ENCODE data around the gene ARHGAP40. TPM values are rescaled to one million over a fixed set of nuclear protein-coding genes. Genes with fewer than 3 reads are reported as not detected.

The ARHGAP40 gene
- total and polyA plus RNA-seq, 3 experiments from 2014 or later, result not detected

DNA sequence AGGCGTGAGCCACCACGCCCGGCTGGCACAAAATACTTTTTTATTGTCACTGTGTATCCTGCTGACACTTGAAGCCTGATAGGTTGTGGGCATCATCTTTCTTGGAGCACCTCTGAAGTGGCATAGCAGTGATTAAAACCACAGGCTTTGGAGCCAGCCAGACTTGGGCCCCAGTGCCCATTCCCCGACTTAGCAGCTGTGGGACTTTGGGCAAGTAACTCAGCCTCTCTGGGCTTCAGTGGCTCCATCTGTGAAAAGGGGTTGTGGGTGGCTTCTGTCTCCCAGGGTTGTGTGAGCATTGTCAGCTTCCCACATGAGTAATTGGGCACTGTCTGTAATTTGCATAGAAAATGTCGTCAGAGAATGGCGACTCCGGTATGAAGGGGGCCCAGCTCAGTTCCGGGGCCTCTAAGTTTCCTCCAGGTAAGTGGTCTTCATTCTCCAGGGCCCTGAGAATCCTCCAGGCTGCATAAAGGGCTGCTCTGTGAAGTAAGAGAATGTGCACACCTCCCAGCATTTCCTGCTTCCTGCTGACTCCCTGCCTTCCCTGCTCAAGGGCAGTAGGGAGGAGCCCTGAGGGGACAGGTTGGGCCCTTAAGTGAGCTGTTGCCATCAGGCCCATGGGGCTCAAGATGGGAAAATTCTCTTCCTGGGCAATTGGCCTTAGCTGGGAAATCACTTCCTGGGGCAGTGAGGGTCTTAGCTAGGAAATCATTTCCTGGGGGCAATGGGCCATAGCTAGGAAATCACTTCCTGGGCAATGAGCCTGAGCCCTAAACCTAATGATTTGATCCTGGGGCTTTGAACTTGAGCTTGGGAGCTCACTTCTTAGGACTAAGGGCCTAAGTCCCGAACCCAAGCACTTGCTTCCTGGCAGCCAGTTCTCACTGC lies 27.2 kb downstream of the ARHGAP40 start:
- no peaks in the 10 kb centered on the region for H3K4me1 ChIP-seq (ENCODE audit: insufficient read depth, low read length)
- ChIA-PET POLR2A (no interaction called here), CTCF (interaction anchor here (0.9 kb wide), 1 partner anchor 9 kb away, joined by 3 read pairs; no protein-coding TSS in a partner anchor)
- Mint-ChIP-seq H3K4me1 (peaks cover 4 to 5% (median 5%) of the 10 kb centered on the region in 3 donors), H3K36me3 (peaks cover 0 to 5% (median 0%) of the 10 kb centered on the region in 3 donors), H3K27me3 (peaks cover 13 to 14% of the 10 kb centered on the region in 2 donors), H3K27ac (peak overlapping the region in 1 of 8 donors; percentile 38), H3K9me3 (peaks cover 0 to 3% (median 0%) of the 10 kb centered on the region in 5 donors), H3K4me3 (no peak overlapping the region)
- H3K9me3 ChIP-seq (ENCODE audit: low read length), result no peaks in the 10 kb centered on the region
- H3K4me3 ChIP-seq (ENCODE audit: low read length), result no peak overlapping the region
- DNase-seq, result no peak
- H3K27me3 ChIP-seq (ENCODE audit: insufficient read depth, low read length, poor library complexity, severe bottlenecking), result peaks cover 2% of the 10 kb centered on the region
- no peak overlapping the region for H3K27ac ChIP-seq (ENCODE audit: low read depth, low read length)
- H3K36me3 ChIP-seq (ENCODE audit: insufficient read depth, low read length), result no peaks in the 10 kb centered on the region

DNA sequence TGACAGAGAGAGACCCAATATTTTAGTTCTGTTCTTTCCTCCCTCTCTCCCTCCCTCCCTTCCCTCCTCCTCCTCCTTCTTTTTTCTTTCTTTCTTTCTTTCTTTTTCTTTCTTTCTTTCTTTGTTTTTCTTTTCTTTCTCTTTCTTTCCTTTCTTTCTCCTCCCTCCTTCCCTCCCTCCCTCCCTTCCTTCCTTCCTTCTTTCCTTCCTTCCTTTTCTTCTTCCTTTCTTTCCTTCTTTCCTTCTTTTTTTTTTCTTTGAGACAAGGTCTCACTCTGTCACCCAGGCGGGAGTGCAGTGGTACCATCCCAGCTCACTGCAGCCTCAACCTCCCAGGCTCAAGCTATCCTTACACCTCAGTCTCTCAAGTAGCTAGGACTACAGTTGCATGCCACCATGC lies 28.4 kb downstream of the ARHGAP40 start:
- H3K9me3 Mint-ChIP-seq, result no peaks in the 10 kb centered on the region
- no peaks in the 10 kb centered on the region for H3K4me1 ChIP-seq (ENCODE audit: insufficient read depth, low read length)
- H3K4me1 Mint-ChIP-seq, result peaks cover 4 to 5% (median 5%) of the 10 kb centered on the region in 3 donors
- H3K27me3 ChIP-seq (ENCODE audit: insufficient read depth, low read length, poor library complexity, severe bottlenecking), result peaks cover 5% of the 10 kb centered on the region
- H3K27ac Mint-ChIP-seq, result no peak overlapping the region
- no peaks in the 10 kb centered on the region for H3K36me3 Mint-ChIP-seq
- no peaks in the 10 kb centered on the region for H3K36me3 ChIP-seq (ENCODE audit: insufficient read depth, low read length)
- ChIA-PET POLR2A (no interaction called here), CTCF (no interaction called here)
- no peaks in the 10 kb centered on the region for H3K9me3 ChIP-seq (ENCODE audit: low read length)
- peaks cover 18% of the 10 kb centered on the region in 2 donors for H3K27me3 Mint-ChIP-seq
- no peak for DNase-seq
- H3K27ac ChIP-seq (ENCODE audit: low read depth, low read length), result no peak overlapping the region
- H3K4me3 Mint-ChIP-seq, result no peak overlapping the region
- no peak overlapping the region for H3K4me3 ChIP-seq (ENCODE audit: low read length)

- DNase-seq, result no peak
- H3K9me3 Mint-ChIP-seq, result no peaks in the 10 kb centered on the region
- H3K4me1 Mint-ChIP-seq, result peaks cover 4 to 5% (median 5%) of the 10 kb centered on the region in 3 donors
- H3K36me3 ChIP-seq (ENCODE audit: insufficient read depth, low read length), result no peaks in the 10 kb centered on the region
- H3K9me3 ChIP-seq (ENCODE audit: low read length), result no peaks in the 10 kb centered on the region
- H3K27ac ChIP-seq (ENCODE audit: low read depth, low read length), result no peak overlapping the region
- peaks cover 18% of the 10 kb centered on the region in 2 donors for H3K27me3 Mint-ChIP-seq
- no peaks in the 10 kb centered on the region for H3K4me1 ChIP-seq (ENCODE audit: insufficient read depth, low read length)
- no peak overlapping the region for H3K27ac Mint-ChIP-seq
- H3K36me3 Mint-ChIP-seq, result no peaks in the 10 kb centered on the region
- H3K4me3 Mint-ChIP-seq, result no peak overlapping the region
- peaks cover 5% of the 10 kb centered on the region for H3K27me3 ChIP-seq (ENCODE audit: insufficient read depth, low read length, poor library complexity, severe bottlenecking)
- ChIA-PET CTCF (no interaction called here), POLR2A (no interaction called here)
- H3K4me3 ChIP-seq (ENCODE audit: low read length), result no peak overlapping the region
Observed at GRCh38 chr20:38630727-38631126, 29.1 kb downstream of the ARHGAP40 start.

DNA sequence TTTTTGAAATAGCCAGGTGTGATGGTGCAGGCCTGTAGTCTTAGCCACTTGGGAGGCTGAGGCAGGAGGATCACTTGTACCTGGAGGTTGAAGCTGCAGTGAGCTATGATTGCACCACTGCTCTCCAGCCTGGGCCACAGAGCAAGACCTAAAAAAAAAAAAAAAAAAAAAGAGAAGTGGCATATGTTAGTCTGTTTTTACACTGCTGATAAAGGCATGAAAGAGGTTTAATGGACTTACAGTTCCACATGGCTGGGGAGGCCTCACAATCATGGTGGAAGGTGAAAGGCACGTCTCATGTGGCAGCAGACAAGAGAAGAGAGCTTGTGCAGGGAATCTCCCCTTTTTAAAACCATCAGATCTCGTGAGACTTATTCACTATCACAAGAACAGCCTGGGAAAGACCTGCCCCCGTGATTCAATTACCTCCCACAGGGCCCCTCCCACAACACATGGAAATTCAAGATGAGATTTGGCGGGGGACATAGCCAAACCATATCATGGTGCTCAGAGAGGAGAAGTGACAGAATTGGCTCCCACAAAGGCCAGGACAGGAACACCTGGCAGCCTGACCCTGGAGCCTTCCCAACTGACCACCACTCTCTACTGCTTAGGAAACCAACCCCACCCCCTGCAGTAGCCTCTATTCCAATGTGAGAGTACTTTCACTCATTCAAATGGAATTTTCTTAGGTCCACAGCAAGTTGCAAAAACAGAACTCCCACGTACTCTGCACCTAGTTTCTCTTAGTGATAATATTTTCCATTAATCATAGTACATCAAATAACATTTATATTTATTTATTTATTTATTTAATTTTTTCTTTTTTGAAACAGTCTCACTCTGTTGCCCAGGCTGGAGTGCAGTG lies 29.8 kb downstream of the ARHGAP40 start:
- Histone ChIP-seq H3K27ac (ENCODE audit: low read depth, low read length) (no peak overlapping the region), H3K27me3 (ENCODE audit: insufficient read depth, low read length, poor library complexity, severe bottlenecking) (peaks cover 5% of the 10 kb centered on the region), H3K4me3 (ENCODE audit: low read length) (no peak overlapping the region), H3K4me1 (ENCODE audit: insufficient read depth, low read length) (no peaks in the 10 kb centered on the region), H3K9me3 (ENCODE audit: low read length) (no peaks in the 10 kb centered on the region), H3K36me3 (ENCODE audit: insufficient read depth, low read length) (no peaks in the 10 kb centered on the region)
- POLR2A ChIA-PET, result no interaction called here
- no peak overlapping the region for H3K4me3 Mint-ChIP-seq
- CTCF ChIA-PET, result no interaction called here
- H3K9me3 Mint-ChIP-seq, result no peaks in the 10 kb centered on the region
- no peak overlapping the region for H3K27ac Mint-ChIP-seq
- H3K36me3 Mint-ChIP-seq, result no peaks in the 10 kb centered on the region
- DNase-seq, result no peak
- peaks cover 4 to 5% (median 5%) of the 10 kb centered on the region in 3 donors for H3K4me1 Mint-ChIP-seq
- peaks cover 18% of the 10 kb centered on the region in 2 donors for H3K27me3 Mint-ChIP-seq

DNA sequence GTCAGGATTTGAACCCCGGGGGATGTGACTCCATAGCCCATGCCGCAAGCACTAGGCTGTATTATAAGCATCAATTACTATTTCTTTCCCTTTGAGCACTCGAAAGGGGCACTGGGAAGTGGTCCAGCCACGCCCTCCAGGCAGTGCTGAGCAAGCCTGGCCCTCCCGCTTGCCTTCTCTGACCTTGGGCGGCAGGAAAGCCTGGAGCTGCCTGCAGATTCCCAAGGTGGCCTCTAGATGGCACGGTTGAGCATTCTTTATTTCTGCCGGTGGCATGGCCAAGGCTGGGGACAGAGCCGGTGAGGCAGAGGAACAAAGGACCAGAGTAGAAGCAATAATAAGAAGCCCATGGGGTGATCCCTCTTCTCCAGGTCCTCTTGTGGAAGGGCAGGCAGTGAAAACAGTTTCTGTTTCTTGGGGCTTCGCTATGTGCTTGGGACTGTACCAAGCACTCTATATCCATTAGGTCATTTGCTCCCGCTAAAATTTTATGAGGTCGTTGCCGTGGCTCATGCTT lies 32.0 kb downstream of the ARHGAP40 start:
- H3K4me3 ChIP-seq (ENCODE audit: low read length), result no peak overlapping the region
- POLR2A ChIA-PET, result interaction anchor here (1.1 kb wide), 1 partner anchor 115 kb away, joined by 3 read pairs; no protein-coding TSS in a partner anchor
- DNase-seq, result peak; percentile 33 to 61 (median 36)
- no peaks in the 10 kb centered on the region for H3K4me1 ChIP-seq (ENCODE audit: insufficient read depth, low read length)
- H3K27me3 ChIP-seq (ENCODE audit: insufficient read depth, low read length, poor library complexity, severe bottlenecking), result peaks cover 5% of the 10 kb centered on the region
- no peaks in the 10 kb centered on the region for H3K9me3 ChIP-seq (ENCODE audit: low read length)
- H3K27ac Mint-ChIP-seq, result peak overlapping the region in 1 of 8 donors; percentile 35
- CTCF ChIA-PET, result interaction anchor here (1.1 to 2.2 kb wide), 4 partner anchors 16 to 414 kb away, joined by 3 to 5 read pairs (median 4); no protein-coding TSS in a partner anchor
- H3K36me3 Mint-ChIP-seq, result no peaks in the 10 kb centered on the region
- no peaks in the 10 kb centered on the region for H3K36me3 ChIP-seq (ENCODE audit: insufficient read depth, low read length)
- no peaks in the 10 kb centered on the region for H3K9me3 Mint-ChIP-seq
- H3K4me3 Mint-ChIP-seq, result no peak overlapping the region
- peaks cover 19 to 29% of the 10 kb centered on the region in 2 donors for H3K27me3 Mint-ChIP-seq
- no peak overlapping the region for H3K27ac ChIP-seq (ENCODE audit: low read depth, low read length)
- peaks cover 4 to 5% (median 5%) of the 10 kb centered on the region in 3 donors for H3K4me1 Mint-ChIP-seq

DNA sequence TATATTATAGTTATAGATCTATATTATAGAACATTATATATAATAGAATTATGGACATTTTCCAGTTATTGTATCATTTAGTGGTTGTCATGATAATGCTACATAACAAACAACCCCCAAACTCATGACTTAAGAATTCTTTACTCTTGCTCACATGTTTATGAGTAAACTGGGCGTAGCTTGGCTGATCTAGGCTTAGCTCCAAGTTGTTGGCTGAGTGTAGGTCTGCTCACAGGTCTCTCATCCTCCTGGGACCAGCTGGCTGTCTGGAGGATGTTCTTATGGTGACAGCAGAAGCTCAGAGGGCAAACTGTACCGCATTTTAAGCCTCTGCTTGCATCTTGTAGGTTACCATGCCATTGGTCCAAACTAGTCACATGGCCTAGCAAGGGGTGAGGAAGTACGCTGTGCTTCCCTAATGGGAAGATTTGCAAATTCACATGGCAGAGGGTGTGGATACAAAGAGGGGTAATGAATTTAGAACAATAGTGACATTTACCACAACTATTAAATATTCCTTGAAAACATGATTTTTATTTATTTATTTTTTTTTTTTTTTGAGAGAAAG lies 34.2 kb downstream of the ARHGAP40 start:
- Mint-ChIP-seq H3K27me3 (peaks cover 30 to 38% of the 10 kb centered on the region in 2 donors), H3K4me1 (peaks cover 4 to 5% (median 5%) of the 10 kb centered on the region in 3 donors), H3K27ac (no peak overlapping the region), H3K9me3 (no peaks in the 10 kb centered on the region), H3K4me3 (no peak overlapping the region), H3K36me3 (no peaks in the 10 kb centered on the region)
- POLR2A ChIA-PET, result no interaction called here
- Histone ChIP-seq H3K27ac (ENCODE audit: low read depth, low read length) (no peak overlapping the region), H3K9me3 (ENCODE audit: low read length) (no peaks in the 10 kb centered on the region), H3K4me3 (ENCODE audit: low read length) (no peak overlapping the region), H3K36me3 (ENCODE audit: insufficient read depth, low read length) (no peaks in the 10 kb centered on the region), H3K4me1 (ENCODE audit: insufficient read depth, low read length) (no peaks in the 10 kb centered on the region), H3K27me3 (ENCODE audit: insufficient read depth, low read length, poor library complexity, severe bottlenecking) (peaks cover 9% of the 10 kb centered on the region)
- DNase-seq, result no peak
- CTCF ChIA-PET, result interaction anchor here (1.7 kb wide), 1 partner anchor 23 kb away, joined by 3 read pairs; no protein-coding TSS in a partner anchor

GRCh38 chr20:38640521-38640920 lies 38.9 kb downstream of the ARHGAP40 start:
- no peak for DNase-seq
- Histone ChIP-seq H3K27ac (ENCODE audit: low read depth, low read length) (no peak overlapping the region), H3K9me3 (ENCODE audit: low read length) (no peaks in the 10 kb centered on the region), H3K27me3 (ENCODE audit: insufficient read depth, low read length, poor library complexity, severe bottlenecking) (peaks cover 13% of the 10 kb centered on the region), H3K36me3 (ENCODE audit: insufficient read depth, low read length) (no peaks in the 10 kb centered on the region), H3K4me3 (ENCODE audit: low read length) (no peak overlapping the region), H3K4me1 (ENCODE audit: insufficient read depth, low read length) (no peaks in the 10 kb centered on the region)
- ChIA-PET CTCF (no interaction called here), POLR2A (no interaction called here)
- H3K27ac Mint-ChIP-seq, result peak overlapping the region in 1 of 8 donors; percentile 31
- H3K36me3 Mint-ChIP-seq, result no peaks in the 10 kb centered on the region
- H3K4me1 Mint-ChIP-seq, result no peaks in the 10 kb centered on the region
- no peak overlapping the region for H3K4me3 Mint-ChIP-seq
- H3K9me3 Mint-ChIP-seq, result no peaks in the 10 kb centered on the region
- peaks cover 25 to 52% of the 10 kb centered on the region in 2 donors for H3K27me3 Mint-ChIP-seq

Data from CD8-positive, alpha-beta memory T cell (primary cell).